VCaP (cell line): Measurements from ENCODE around the gene PLCZ1.

Experiments
- H3K27ac ChIP-seq: fragments of 450-650 bp; 2 replicates; pipeline ENCODE4 v1.5.1; 2017
- TF ChIP-seq, protein P1 (sequence below): fragments of 450-650 bp; conservative IDR thresholded peaks from 2 replicates; pipeline ENCODE4 v1.5.1; 2017; ENCODE audit warnings: mild to moderate bottlenecking, moderate library complexity

The PLCZ1 gene

DNA sequence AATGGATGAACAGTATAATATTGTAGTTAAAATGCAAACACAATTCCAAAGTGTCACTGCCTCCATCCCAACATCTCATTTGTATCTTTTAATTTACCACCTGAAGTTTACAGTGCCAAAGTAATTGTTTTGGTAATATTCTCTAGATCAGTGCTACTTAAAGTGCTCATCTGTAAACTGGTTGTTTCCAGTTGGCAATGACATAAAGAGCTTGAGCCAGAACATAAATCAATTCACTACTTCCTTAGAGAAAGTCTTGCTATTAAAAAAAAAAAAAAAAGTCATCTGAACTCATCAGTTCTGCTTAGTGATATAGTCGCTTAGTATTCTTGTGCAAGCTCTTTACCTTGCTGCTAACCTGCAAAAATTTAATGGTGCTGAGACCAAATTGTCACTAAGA is 16.4 kb downstream of the PLCZ1 start:
- H3K27ac ChIP-seq = no peak overlapping the region
- TF ChIP-seq, protein P1, sequence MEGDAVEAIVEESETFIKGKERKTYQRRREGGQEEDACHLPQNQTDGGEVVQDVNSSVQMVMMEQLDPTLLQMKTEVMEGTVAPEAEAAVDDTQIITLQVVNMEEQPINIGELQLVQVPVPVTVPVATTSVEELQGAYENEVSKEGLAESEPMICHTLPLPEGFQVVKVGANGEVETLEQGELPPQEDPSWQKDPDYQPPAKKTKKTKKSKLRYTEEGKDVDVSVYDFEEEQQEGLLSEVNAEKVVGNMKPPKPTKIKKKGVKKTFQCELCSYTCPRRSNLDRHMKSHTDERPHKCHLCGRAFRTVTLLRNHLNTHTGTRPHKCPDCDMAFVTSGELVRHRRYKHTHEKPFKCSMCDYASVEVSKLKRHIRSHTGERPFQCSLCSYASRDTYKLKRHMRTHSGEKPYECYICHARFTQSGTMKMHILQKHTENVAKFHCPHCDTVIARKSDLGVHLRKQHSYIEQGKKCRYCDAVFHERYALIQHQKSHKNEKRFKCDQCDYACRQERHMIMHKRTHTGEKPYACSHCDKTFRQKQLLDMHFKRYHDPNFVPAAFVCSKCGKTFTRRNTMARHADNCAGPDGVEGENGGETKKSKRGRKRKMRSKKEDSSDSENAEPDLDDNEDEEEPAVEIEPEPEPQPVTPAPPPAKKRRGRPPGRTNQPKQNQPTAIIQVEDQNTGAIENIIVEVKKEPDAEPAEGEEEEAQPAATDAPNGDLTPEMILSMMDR = no peak

DNA sequence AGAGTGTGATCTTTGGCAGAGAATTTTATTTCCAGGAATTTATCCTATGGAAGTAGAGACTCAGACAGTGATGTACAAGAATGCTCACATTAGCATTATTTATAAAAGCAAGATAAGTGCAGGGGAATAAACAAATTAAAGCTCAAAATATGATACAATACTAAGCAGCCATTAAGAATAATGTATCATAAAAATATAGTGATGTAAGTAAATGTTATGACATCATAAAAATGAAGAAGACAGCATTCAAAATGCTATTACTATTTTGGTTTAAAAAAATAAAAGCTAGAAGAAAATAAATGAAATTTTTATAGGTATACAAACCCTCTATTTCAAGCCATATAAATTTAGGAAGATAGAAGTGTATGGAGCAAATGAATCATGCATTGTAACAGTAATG is 17.1 kb downstream of the PLCZ1 start:
- TF ChIP-seq, protein P1 = no peak
- H3K27ac ChIP-seq = no peak overlapping the region

DNA sequence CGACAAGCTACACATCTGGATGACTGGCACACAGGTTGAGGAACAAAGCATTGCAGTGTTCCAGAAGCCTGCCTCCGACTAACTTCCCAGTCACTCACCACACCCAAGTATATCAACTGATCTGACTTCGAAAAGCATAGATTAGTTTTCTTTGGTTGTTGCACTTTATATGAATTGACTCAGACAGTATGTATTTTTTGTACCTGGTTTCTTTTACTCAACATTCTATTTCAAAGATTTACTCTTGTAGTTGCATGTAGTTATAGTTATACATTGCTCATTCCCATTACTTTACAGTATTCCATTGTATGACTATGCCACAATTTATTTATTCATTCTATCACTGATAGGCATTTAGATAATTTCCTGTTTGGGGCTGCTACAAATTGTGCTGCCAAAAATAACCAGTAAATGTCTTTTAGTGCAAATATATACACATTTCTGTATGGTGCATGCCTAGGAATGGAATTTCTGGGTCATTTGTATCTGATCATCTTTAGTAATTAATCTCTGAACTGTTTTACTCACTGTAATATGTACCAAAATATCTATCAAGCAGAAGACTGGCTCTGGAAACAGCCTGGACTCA is 17.8 kb downstream of the PLCZ1 start:
- TF ChIP-seq, protein P1 = no peak
- no peak overlapping the region for H3K27ac ChIP-seq

DNA sequence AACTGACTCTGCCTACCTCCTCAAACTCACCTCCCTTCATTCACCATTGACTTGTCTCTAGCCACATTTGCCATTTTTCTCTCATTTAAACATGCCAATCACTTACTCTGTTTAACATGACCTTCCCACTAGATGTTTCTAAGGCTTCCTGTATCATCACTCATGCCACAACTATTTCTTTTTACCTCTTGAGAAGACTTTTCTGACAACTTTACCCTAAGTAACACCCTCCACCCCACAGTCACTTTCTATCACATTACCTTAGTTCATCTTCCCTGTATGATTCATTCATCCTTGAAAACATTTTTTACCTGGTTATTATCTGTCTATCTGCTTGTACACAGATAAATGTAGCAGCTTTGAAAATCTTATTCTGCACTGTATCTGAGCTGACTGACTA is 19.4 kb downstream of the PLCZ1 start:
- no peak overlapping the region for H3K27ac ChIP-seq

DNA sequence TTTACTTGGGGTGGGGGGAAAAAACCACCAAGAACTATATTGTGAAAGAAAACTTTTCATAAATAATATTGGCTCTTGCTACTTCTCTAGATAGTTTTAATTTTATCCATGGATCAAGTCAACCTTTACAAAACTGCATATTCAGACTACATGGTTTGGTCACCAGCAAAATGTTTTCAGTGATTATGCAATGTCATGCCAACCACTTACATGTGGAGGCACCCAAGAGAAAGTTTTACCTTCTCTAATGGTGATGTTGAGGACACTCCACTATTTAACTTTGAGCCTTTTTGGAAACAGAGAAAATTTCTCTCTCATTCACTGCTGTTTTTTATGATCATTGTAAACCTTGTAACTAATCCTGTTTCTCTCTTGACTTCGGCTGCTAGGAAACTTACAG is 21.6 kb downstream of the PLCZ1 start:
- TF ChIP-seq, protein P1 = no peak
- H3K27ac ChIP-seq = no peak overlapping the region

More for the DNA sequence above, 19.4 kb downstream of the PLCZ1 start:
- TF ChIP-seq, protein P1 = no peak

DNA sequence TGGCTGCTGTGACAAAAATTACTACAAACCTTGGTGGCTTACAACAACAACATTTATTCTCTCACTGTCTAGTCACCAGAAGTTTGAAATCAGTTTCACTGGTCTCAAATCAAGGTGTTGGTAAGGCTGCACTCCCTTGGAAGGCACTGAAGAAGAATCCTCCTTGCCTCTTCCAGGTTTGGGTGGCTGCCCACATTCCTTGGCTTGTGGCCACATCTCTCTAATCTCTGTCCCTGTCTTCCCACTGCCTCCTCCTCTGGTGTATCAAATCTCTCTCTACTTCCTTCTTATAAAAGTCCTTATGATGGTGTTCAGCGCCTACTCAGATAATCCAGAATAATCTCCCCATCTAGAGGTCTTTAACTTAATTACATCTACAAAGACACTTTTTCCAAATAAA is 31.0 kb downstream of the PLCZ1 start:
- TF ChIP-seq, protein P1 = no peak
- H3K27ac ChIP-seq = no peak overlapping the region

DNA sequence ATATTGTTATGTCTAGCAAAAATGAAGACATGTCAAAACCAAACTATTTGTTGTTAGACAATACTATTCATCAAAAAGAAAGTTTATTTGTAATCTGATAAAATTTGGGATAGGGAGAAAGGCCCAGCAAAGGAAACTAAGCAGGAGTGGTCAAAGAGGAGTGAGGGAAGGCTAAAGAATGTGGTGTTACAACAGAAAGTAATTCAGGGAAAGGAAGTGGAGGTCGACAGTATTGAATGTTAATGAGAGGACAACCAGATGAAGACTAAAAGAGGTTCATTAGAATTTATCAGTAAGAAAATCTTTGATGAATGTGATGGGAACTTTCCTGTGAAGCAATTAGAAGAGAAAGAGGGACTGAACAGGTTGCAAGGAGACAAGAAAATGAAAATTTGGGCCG is 33.9 kb downstream of the PLCZ1 start:
- no peak overlapping the region for H3K27ac ChIP-seq
- TF ChIP-seq, protein P1 = no peak
